Neutrophil (primary cell): ENCODE measurements around the gene SMAD6.

Experiments used
- H3K27ac ChIP-seq: fragments of 200-600 bp; sonication (generic); 2 replicates; pipeline ENCODE4 v1.5.1; 2016; ENCODE audit warnings: mild to moderate bottlenecking, moderate library complexity
- H3K27me3 ChIP-seq: fragments of 200-600 bp; sonication (generic); 2 replicates; pipeline ENCODE4 v1.6.0; 2016; ENCODE audit warnings: mild to moderate bottlenecking
- H3K36me3 ChIP-seq: fragments of 200-600 bp; sonication (generic); 2 replicates; pipeline ENCODE4 v1.5.1; 2017
- H3K4me1 ChIP-seq, 2 experiments: fragments of 200-600 bp in 1 of 2; sonication (generic) in 1 of 2; 1 replicate in 1 of 2; 2 replicates in 1 of 2; pipeline versions ENCODE4 v1.5.1 to v1.6.1; 2013 to 2016; ENCODE audit warnings: low read depth in 1 of 2, low read length in 1 of 2, mild to moderate bottlenecking in 1 of 2, moderate library complexity in 1 of 2; ENCODE audit not compliant: control insufficient read depth in 1 of 2, insufficient read depth in 1 of 2
- H3K4me3 ChIP-seq, 2 experiments: fragments of 200-600 bp in 1 of 2; sonication (generic) in 1 of 2; 1 replicate in 1 of 2; 2 replicates in 1 of 2; pipeline ENCODE4 v1.5.1; 2013 to 2016; ENCODE audit warnings: low read depth in 1 of 2, low read length in 1 of 2, mild to moderate bottlenecking in 1 of 2, moderate library complexity in 1 of 2
- H3K9me3 ChIP-seq: fragments of 200-600 bp; sonication (generic); 2 replicates; pipeline ENCODE4 v1.5.1; 2016
- CTCF ChIP-seq: fragments of 200-600 bp; sonication (generic); IDR thresholded peaks from 2 replicates; pipeline ENCODE4 v1.5.1; 2016; ENCODE audit warnings: antibody characterized with exemption

SMAD6 gene

GRCh38 chr15:66670175-66670574 is 31.9 kb upstream of the SMAD6 start:
- H3K27me3 ChIP-seq, result no peaks in the 10 kb centered on the region
- peaks cover 8 to 22% of the 10 kb centered on the region in 2 experiments for H3K4me1 ChIP-seq
- H3K9me3 ChIP-seq, result no peaks in the 10 kb centered on the region
- no peak overlapping the region for H3K4me3 ChIP-seq
- no peak for TF ChIP-seq CTCF
- H3K36me3 ChIP-seq, result no peaks in the 10 kb centered on the region
- H3K27ac ChIP-seq, result no peak overlapping the region

- Histone ChIP-seq H3K36me3 (no peaks in the 10 kb centered on the region), H3K4me3 (no peak overlapping the region), H3K4me1 (peaks cover 8 to 24% of the 10 kb centered on the region in 2 experiments), H3K27ac (no peak overlapping the region), H3K9me3 (no peaks in the 10 kb centered on the region), H3K27me3 (no peaks in the 10 kb centered on the region)
- no peak for TF ChIP-seq CTCF
Observed at GRCh38 chr15:66670762-66671580, 31.1 kb upstream of the SMAD6 start.

GRCh38 chr15:66672867-66673266 is 29.2 kb upstream of the SMAD6 start:
- H3K4me3 ChIP-seq, result peak overlapping the region in 1 of 2 experiments; percentile 52
- TF ChIP-seq CTCF, result no peak
- no peaks in the 10 kb centered on the region for H3K27me3 ChIP-seq
- H3K9me3 ChIP-seq, result no peaks in the 10 kb centered on the region
- no peak overlapping the region for H3K27ac ChIP-seq
- peaks cover 11 to 31% of the 10 kb centered on the region in 2 experiments for H3K4me1 ChIP-seq
- H3K36me3 ChIP-seq, result no peaks in the 10 kb centered on the region

- no peaks in the 10 kb centered on the region for H3K9me3 ChIP-seq
- TF ChIP-seq CTCF, result no peak
Observed at GRCh38 chr15:66673410-66674322, 28.4 kb upstream of the SMAD6 start.

GRCh38 chr15:66674756-66675155 is 27.3 kb upstream of the SMAD6 start:
- peaks cover 20 to 47% of the 10 kb centered on the region in 2 experiments for H3K4me1 ChIP-seq
- H3K9me3 ChIP-seq, result no peaks in the 10 kb centered on the region
- H3K4me3 ChIP-seq, result no peak overlapping the region
- no peak for TF ChIP-seq CTCF
- H3K27me3 ChIP-seq, result no peaks in the 10 kb centered on the region
- H3K27ac ChIP-seq, result no peak overlapping the region
- H3K36me3 ChIP-seq, result no peaks in the 10 kb centered on the region

More at GRCh38 chr15:66673410-66674322, 28.4 kb upstream of the SMAD6 start:
- Histone ChIP-seq H3K27ac (no peak overlapping the region), H3K4me1 (peaks cover 19 to 39% of the 10 kb centered on the region in 2 experiments), H3K27me3 (no peaks in the 10 kb centered on the region), H3K36me3 (no peaks in the 10 kb centered on the region), H3K4me3 (peak overlapping the region; percentile 4 to 52)
